GM18870 (cell line): ENCODE measurements around the gene CLTCL1.
"Not testable (repeated sequence)": the region's sequence is repeated elsewhere in the genome, so short reads cannot be mapped to it uniquely, and the experiment has no call there.

Experiments used
- ATAC-seq: cut with Tn5 transposase; IDR thresholded peaks from one replicate; pipeline ENCODE4 v1.9.1; 2021; ENCODE audit warnings: moderate library complexity; ENCODE audit not compliant: unreplicated experiment

CLTCL1 gene

DNA sequence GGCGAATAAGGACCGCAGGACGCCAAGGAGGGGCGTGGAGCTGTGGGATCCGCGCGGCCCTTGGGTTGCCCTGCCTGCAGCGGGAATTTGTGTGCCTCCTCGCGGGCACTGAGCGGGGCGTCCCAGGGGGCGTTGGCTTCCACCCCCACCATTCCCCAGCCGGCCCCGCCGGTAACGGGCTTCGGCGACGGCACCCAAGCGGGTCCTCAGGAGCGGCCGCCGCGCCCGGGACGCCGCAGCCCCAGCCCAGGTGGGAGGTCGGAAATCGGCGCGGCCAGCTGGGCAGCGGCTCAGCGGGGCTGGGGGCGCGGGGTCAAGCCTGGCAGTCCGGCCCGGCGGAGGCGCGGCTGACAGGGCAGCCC is 320 bp downstream of the CLTCL1 start:
- no peak for ATAC-seq

- no peak for ATAC-seq
These were observed 910 bp downstream of the CLTCL1 start for GRCh38 chr22:19290400-19291217.

DNA sequence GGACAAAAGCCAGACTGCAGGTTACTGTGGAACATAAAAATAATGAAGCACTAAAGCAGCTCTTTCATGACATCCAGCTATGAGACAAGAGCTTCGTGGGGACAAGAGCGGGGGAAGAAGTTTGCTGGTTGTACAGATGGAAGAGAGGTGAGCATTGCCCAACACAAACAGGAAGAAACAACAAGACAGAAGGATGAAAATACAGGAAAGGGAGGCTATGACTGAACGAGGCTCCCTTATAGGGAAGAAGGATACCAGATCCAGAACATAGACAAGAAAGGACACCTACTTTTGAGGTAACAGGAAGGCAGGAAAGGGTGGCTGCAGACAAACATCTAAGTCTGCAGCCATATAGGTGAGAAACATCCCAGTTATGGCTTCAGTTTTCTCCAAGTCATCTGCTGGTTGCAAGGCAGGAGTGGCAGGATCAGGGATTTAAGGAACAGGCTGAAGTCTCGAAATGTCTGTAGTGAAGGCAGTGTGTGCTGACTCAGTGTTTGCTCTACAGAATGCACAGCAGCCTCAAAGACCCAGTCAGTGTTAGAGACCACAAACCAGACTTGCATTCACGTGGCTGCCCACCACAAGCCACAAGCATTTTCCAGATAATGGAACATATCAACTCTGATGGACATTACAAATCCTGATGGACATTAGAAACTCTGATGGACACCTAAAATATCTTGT is 1.9 kb downstream of the CLTCL1 start:
- no peak for ATAC-seq

GRCh38 chr22:19287889-19288288 is 3.6 kb downstream of the CLTCL1 start:
- ATAC-seq: no peak

DNA sequence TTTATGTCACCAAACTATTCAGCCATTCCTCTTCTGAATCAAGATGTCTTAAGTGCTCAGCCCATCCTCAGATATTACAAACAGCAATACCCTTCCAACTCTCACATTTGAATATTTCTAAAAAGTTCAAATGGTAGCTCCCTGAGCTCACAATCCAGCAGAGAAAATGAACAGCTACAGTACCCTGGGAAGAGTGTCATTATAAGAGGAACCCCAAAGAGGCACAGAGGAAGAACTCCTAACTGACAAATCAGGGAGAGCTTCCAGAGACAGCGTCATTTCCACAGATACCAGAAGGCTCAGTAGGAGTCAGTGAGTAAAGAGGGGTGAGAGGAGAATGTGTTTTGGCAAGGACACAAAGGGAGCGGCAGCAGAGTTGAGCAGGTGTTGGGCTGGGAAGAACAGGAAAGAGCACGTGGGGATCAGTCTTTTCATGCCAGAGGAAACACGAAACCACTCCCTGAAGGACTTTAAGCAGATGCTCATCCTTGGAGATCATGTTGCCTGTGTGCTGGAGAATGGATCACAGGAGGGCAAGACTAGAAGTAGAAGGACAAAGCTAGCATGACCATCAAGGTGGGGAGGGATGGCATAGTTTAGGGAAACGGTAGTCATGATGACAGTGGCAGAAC is 4.3 kb downstream of the CLTCL1 start:
- no peak for ATAC-seq

GRCh38 chr22:19285831-19286230 is 5.7 kb downstream of the CLTCL1 start:
- no peak for ATAC-seq

GRCh38 chr22:19279143-19279542 is 12.4 kb downstream of the CLTCL1 start:
- not testable (repeated sequence) for ATAC-seq

DNA sequence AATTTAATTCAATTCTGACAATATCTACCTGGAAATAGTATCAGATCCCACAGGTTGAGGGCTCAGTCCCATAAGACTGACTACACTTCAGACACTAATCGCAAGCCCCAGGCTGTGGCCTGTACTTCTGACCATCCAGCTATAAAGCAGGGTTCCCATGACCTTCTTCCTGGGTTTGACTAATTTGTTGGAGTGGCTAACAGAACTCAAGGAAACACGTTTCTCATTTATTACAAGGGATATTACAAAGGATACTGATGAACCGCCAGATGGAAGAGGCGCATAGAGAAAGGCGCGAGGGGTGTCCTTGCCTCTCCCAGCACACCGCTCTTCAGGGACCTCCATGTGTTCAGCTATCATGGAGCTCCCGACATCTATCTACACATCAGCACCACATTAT is 13.7 kb downstream of the CLTCL1 start:
- ATAC-seq: no peak

DNA sequence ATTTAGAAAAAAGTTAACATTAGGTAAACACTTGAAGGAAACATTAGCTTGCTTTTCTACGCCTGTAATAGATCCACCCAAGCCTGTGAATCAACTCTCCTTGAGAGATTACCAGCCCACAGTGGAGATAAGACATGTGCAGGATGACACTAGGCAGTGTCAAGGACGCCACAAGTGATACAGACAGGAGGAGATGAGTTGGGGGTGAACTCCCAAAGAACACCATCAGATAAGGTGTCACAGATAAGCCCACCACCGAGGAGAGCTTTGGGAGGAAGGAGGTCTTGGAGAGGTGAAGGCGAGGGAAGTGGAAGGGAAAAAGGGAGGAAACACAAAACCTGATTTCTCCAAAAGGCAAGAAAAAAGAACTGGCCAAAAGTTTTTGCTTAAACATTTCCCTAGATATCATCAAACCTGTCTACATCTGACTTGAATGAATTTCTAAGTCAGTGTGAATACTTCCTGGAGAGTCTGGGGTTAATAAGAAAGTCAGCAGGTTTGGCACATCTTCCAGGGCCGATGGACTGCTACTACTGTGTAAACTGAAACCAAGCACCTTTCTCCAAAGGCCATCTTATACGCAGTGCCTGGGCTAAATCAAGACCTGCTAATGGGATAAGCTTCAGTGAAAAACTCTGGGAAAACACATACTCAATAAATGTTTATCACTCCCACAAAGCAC is 15.5 kb downstream of the CLTCL1 start:
- no peak for ATAC-seq

DNA sequence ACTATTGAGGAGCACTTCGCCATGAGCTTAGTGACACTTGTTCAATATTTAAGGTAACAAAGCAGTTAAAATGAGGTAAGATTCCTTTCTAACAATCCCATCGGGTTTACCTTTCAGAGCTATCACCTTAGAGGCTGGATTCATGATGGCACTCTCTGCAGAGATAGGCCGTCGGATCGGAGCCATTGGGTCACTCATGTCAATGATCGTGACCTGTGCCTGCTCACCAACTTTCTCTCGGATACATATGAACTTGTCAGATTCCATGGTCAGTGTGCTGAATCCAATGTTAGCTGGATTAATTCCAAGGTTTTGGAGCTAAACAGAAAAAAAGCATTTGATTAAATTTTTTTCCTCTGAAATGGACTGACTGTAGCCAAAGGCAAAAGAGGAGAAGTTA is 16.0 kb downstream of the CLTCL1 start:
- no peak for ATAC-seq

DNA sequence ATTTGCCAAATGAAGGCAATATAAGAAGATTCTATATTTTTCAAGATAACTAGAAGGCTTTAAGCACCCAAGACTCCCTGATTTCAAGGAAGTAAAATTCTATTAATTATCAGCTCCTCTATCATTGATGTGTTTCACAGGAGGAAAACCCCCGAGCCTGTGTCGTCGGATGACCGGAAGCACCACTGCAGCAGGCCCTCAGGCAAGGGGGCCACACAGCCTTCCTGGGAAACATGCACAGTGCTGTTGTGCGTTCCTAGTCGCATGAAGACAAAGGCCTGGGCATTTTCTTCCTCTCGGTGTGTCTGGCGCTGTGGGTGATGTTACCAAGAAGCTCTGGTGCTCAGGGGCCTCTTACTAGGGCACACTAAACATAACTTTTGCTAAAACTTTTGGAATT is 16.4 kb downstream of the CLTCL1 start:
- ATAC-seq: no peak

DNA sequence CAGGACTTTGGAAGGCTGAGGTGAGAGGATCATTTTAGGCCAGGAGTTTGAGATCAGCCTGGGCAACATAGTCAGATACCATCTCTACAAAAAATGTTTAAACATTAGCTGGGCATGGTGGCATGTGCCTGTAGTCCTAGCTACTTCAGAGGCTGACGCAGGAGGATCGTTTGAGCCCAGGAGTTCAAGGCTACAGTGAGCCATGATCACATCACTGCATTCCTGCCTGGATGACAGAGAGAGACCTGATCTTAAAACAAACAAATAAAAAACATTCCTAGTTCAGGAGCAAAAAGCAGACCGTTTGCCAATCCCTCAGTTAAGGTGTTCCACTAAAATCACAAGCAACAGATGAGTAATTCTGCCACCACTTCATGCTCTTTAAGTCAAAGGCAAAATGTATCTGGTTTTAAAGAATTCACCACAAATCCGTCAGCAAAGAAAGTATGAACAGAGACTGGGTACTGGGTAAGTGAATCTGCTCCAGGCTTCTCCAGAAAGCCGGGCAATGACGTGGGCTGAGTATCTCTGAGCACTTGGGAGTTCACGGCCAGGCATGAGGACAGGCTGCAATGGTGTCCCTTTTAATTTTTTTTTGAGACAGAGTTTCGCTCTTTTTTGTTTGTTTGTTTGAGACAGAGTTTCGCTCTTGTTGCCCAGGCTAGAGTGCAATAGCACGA is 19.5 kb downstream of the CLTCL1 start:
- no peak for ATAC-seq

GRCh38 chr22:19271273-19271855 is 20.2 kb downstream of the CLTCL1 start:
- ATAC-seq: no peak

- no peak for ATAC-seq
These were observed 20.6 kb downstream of the CLTCL1 start for GRCh38 chr22:19270873-19271272.

DNA sequence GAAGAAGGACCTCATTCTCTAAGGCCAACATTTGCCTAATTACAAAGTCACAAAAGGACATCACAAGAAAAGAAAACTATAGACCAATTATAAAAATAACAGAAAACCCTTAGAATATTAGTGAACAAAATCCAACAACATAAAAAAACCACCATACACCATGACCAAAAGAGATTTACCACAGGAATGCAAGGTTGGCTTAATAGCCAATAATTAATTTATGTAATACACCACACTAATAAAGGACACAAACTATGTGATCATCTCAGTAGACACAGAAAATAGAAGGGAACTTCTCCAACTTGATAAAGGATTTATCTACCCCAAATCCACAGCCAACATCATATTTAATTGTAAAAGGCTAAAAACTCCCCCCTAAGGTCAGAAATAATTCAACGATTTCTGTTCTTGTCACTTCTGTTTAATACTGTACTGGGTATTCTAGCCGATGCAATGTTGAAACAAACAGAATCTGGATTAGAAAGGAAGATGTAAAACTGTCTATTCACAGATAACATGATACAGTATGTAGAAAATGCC is 24.9 kb downstream of the CLTCL1 start:
- ATAC-seq: no peak

GRCh38 chr22:19265779-19266178 is 25.7 kb downstream of the CLTCL1 start:
- ATAC-seq: no peak

DNA sequence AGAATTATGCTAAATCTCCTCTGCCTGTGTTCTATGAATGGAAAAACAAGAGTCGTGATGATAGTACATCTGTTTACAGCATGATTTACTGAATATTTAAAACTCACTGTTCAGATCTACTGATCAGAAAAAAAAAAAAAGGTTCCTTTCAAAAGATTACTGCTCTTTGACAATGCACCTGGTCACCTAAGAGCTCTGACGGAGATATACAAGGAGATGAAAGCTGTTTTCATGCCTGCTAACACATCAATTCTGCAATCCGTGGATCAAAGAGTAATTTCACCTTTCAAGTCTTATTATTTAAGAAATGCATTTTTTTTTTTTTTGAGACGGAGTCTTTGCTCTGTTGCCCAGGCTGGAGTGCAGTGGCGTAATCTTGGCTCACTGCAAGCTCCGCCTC is 30.7 kb downstream of the CLTCL1 start:
- ATAC-seq: no peak

GRCh38 chr22:19260194-19260593 is 31.3 kb downstream of the CLTCL1 start:
- no peak for ATAC-seq

DNA sequence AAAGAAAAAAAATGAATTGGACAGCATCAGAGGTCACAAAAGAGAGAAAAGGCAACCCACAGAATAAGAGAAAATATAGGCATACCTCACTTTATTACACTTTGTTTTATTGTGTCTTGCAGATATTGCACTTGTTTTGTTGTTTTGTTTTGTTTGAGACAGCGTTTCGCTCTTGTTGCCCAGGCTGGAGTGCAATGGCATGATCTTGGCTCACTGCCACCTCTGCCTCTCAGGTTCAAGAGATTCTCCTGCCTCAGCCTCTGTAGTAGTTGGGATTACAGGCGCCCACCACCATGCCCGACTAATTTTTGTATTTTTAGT is 32.6 kb downstream of the CLTCL1 start:
- not testable (repeated sequence) for ATAC-seq

DNA sequence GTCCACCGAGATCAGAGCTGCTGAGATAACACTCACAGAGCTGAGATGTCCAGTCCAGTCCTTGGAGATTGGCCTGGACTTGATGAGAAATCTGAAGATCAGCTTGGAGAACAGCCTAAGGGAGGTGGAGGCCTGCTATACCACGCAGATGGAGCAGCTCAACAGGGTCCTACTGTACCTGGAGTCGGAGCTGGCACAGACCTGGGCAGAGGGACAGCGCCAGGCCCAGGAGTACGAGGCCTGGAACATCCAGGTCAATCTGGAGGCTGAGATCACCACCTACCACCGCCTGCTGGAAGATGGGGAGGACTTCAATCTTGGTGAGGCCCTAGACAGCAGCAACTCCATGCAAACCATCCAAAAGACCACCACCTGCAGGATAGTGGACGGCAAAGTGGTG is 33.1 kb downstream of the CLTCL1 start:
- no peak for ATAC-seq
